GM12873 (cell line): ENCODE data around the gene EHHADH.

Experiments
- CTCF ChIP-seq: IDR thresholded peaks from 2 replicates; pipeline ENCODE4 v1.5.1; 2012; ENCODE audit warnings: low read depth, mild to moderate bottlenecking, moderate library complexity, low read length, control low read depth; ENCODE audit not compliant: insufficient read depth; ENCODE audit errors: missing control alignments

Gene EHHADH

DNA sequence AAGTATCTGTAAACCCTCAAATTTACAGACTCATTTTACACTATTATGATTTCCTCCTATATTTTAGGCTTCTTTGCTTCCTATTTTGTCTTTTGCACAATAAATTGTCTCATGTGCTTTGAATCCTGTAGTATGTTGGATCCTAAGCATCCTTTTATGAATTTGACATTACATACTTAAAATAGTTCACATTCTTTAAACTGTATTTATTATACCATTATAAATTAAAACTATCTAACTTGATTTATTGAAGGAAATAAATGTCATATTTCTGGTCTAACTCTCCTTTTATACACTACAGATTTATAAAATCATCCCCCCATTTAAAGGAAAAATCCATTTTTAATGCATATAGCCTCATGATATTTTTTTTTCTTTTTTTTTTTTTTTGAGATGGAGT is 32.6 kb downstream of the EHHADH start:
- no peak for TF ChIP-seq CTCF

- TF ChIP-seq CTCF = no peak
These were observed 37.3 kb downstream of the EHHADH start for GRCh38 chr3:185216607-185216958.

DNA sequence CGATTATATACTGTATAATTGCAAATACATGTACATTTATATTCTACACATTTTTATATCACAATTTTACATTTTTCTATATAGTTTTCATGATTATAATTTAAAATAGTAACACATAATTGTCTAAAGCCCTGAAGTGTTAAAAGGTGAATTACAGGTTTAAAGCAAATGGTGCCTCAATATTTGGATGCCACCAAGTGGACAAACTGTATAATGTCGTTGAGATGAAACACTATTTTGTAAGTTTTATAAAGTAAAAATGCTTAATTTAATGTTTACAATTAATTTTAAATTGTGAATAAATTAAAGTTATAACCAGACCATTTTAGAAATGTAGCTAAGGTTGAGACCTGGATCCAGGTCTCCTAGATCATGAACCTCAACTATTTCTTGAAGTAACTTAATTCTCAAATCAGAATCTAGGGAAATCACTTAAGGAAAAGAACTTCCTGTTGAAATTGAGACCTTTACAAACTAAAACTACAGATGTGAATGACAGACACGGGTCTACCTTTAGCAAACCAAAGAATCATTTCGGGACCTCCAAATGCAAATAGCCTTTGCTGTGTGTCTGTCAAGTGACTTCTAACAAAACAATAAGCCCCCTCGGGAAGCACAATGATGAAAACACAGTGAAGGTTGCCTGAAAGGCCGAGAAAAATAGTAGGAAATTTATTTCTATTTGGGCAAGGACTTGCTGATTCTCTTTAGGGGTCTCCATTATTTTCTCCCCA is 37.8 kb downstream of the EHHADH start:
- peak; percentile 32 for TF ChIP-seq CTCF

DNA sequence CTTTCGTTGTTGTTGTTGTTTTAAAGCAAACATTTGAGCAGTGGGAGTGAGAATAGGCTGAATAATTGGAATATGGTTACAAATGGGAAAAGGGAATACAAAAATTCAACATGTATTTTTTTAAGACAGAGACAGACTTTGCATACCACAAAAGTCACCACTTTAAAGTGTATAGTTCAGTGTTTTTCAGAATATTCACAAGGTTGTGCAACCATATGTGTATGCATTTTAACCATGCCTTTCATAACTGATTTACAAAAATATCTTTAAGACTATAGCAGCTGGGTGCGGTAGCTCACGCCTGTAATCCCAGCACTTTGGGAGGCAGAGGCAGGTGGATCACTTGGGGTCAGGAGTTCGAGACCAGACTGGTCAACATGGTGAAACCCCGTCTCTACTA is 41.3 kb downstream of the EHHADH start:
- no peak for TF ChIP-seq CTCF

GRCh38 chr3:185212086-185212485 is 41.8 kb downstream of the EHHADH start:
- TF ChIP-seq CTCF = no peak

- no peak for TF ChIP-seq CTCF
These were observed 43.2 kb downstream of the EHHADH start for GRCh38 chr3:185210621-185211142.

GRCh38 chr3:185208823-185209222 is 45.0 kb downstream of the EHHADH start:
- TF ChIP-seq CTCF = no peak
